B cell (primary cell): ENCODE results near the gene SH3GL1. TPM values are rescaled to one million over a fixed set of nuclear protein-coding genes. Genes with fewer than 3 reads are reported as not detected.

Experiments
- ATAC-seq: fragments of 200-7000 bp; cut with Tn5 transposase; one replicate; pipeline ENCODE4 v1.10.0; 2021; ENCODE audit warnings: low read depth, mild to moderate bottlenecking, moderate number of reproducible peaks, moderate library complexity
- CTCF ChIA-PET: fragments of 350-600 bp; sonication (Branson Sonifier 250); formaldehyde crosslinking; loops from one replicate; lab custom pipeline; 2021; ENCODE audit warnings: antibody characterized with exemption, inconsistent platforms; lab: Charles Lee
- POLR2A ChIA-PET: fragments of 350-600 bp; sonication (Branson Sonifier 250); formaldehyde crosslinking; loops from one replicate; lab custom pipeline; 2021; ENCODE audit warnings: antibody characterized with exemption; lab: Charles Lee
- DNase-seq: peaks from one replicate; pipeline ENCODE4 v3.0.0; 2013
- H2AFZ ChIP-seq: 2 replicates; pipeline ENCODE4 v1.6.1; 2012; ENCODE audit warnings: mild to moderate bottlenecking, low read depth, low read length; ENCODE audit not compliant: insufficient read depth, poor library complexity, severe bottlenecking
- H3K27ac ChIP-seq, 2 donors: 1 replicate in 1 of 2; 2 replicates in 1 of 2; pipeline ENCODE4 v1.5.1; 2012 to 2013; ENCODE audit warnings: low read length in 2 of 2, mild to moderate bottlenecking in 2 of 2, moderate library complexity in 1 of 2
- H3K27me3 ChIP-seq, 4 experiments: fragments of 200-600 bp in 1 of 4; sonication (generic) in 1 of 4; replicated peaks in 1 of 4; 1 replicate in 2 of 4; 2 replicates in 2 of 4; pipeline versions ENCODE4 v1.6.1 to v1.7.0; 2013 to 2016; ENCODE audit warnings: low read length in 3 of 4, mild to moderate bottlenecking in 2 of 4, mixed read lengths in 1 of 4, moderate library complexity in 1 of 4; ENCODE audit not compliant: insufficient read depth in 4 of 4, control insufficient read depth in 3 of 4; ENCODE audit errors: control extremely low read depth in 1 of 4
- H3K36me3 ChIP-seq, 2 experiments: replicated peaks in 1 of 2; 1 replicate in 1 of 2; 2 replicates in 1 of 2; pipeline versions ENCODE4 v1.6.1 to v1.7.1; 2013; ENCODE audit warnings: low read length in 1 of 2; ENCODE audit not compliant: insufficient read depth in 2 of 2, control insufficient read depth in 1 of 2; ENCODE audit errors: control extremely low read depth in 1 of 2, extremely low read depth in 1 of 2
- H3K4me1 ChIP-seq, 2 donors: fragments of 200-600 bp in 1 of 2; sonication (generic) in 1 of 2; 1 replicate in 1 of 2; 2 replicates in 1 of 2; pipeline versions ENCODE4 v1.5.1 to v1.6.1; 2013 to 2017; ENCODE audit warnings: low read length in 2 of 2; ENCODE audit not compliant: control insufficient read depth in 2 of 2, insufficient read depth in 2 of 2
- H3K4me2 ChIP-seq: replicated peaks from 2 replicates; pipeline ENCODE3; 2012; ENCODE audit warnings: mild to moderate bottlenecking, low read depth, low read length; ENCODE audit not compliant: poor library complexity, severe bottlenecking
- H3K4me3 ChIP-seq, 5 experiments: fragments of 200-600 bp in 1 of 5; sonication (generic) in 1 of 5; 1 replicate in 3 of 5; 2 replicates in 2 of 5; pipeline versions ENCODE4 v1.5.1 to v1.7.0; 2011 to 2016; ENCODE audit warnings: low read length in 4 of 5, mild to moderate bottlenecking in 4 of 5, low read depth in 2 of 5, control low read depth in 1 of 5, moderate library complexity in 1 of 5; ENCODE audit not compliant: insufficient read depth in 1 of 5; ENCODE audit errors: control extremely low read depth in 1 of 5, extremely low read depth in 1 of 5
- H3K79me2 ChIP-seq: fragments of 200-600 bp; sonication (generic); one replicate; pipeline ENCODE4 v1.6.0; 2016; ENCODE audit warnings: low read length; ENCODE audit not compliant: control insufficient read depth, insufficient read depth
- H3K9ac ChIP-seq: fragments of 200-600 bp; sonication (generic); 2 replicates; pipeline ENCODE4 v1.6.1; 2017; ENCODE audit warnings: mild to moderate bottlenecking, low read length, moderate library complexity
- H3K9me3 ChIP-seq, 3 donors: one replicate each; pipeline versions ENCODE4 v1.6.1 to v1.7.1; 2013; ENCODE audit warnings: low read length in 2 of 3; ENCODE audit not compliant: control insufficient read depth in 2 of 3, insufficient read depth in 1 of 3; ENCODE audit errors: control extremely low read depth in 1 of 3
- H4K20me1 ChIP-seq: 2 replicates; pipeline ENCODE4 v1.6.0; 2012; ENCODE audit warnings: mild to moderate bottlenecking, low read length; ENCODE audit not compliant: insufficient read depth, control insufficient read depth, poor library complexity, severe bottlenecking
- H3K27ac Mint-ChIP-seq: one replicate; pipeline ENCODE4 v1.8.0; 2021; ENCODE audit warnings: mixed read lengths
- H3K27me3 Mint-ChIP-seq: one replicate; pipeline ENCODE4 v1.8.0; 2021; ENCODE audit warnings: mixed read lengths
- H3K4me1 Mint-ChIP-seq: one replicate; pipeline ENCODE4 v1.8.0; 2021; ENCODE audit warnings: mixed read lengths
- H3K4me3 Mint-ChIP-seq: one replicate; pipeline ENCODE4 v1.8.0; 2021; ENCODE audit warnings: mixed read lengths
- H3K9me3 Mint-ChIP-seq: one replicate; pipeline ENCODE4 v1.8.0; 2022; ENCODE audit warnings: mixed read lengths; ENCODE audit not compliant: insufficient read depth
- CTCF ChIP-seq: fragments of 200-600 bp; IDR thresholded peaks from one replicate; pipeline ENCODE4 v1.8.0; 2022; ENCODE audit warnings: antibody characterized with exemption, mild to moderate bottlenecking
- EZH2 ChIP-seq: IDR thresholded peaks from 2 replicates; pipeline ENCODE4 v1.6.1; 2012; ENCODE audit warnings: borderline replicate concordance, low read depth, mild to moderate bottlenecking, moderate library complexity, low read length; ENCODE audit not compliant: insufficient read depth, poor library complexity, severe bottlenecking
- WGBS: methylation state at CpG from one replicate; pipeline ENCODE4 v1.1.5; 2013; ENCODE audit warnings: missing lambda C conversion rate; ENCODE audit not compliant: insufficient coverage; 5-methylcytosine and 5-hydroxymethylcytosine counted together
- intact Hi-C: fragments of 100-400 bp; cut with micrococcal nuclease; formaldehyde crosslinking; loops from one replicate; pipeline ENCODE4 v1.10.0; 2022
- polyA plus RNA-seq: library from polyadenylated mRNA; depleted of rRNA; stranded (reverse); fragments of >200 nt; gene quantifications from 2 replicates; pipeline ENCODE4 v1.2.3, GENCODE V29; 2012
- total RNA-seq, 2 donors: library from RNA; stranded (reverse); fragments of 120-200 nt in 1 of 2; gene quantifications; 1 replicate in 1 of 2; 2 replicates in 1 of 2; pipeline versions ENCODE4 v1.2.3 to v1.2.4, GENCODE V29; 2013 to 2022

SH3GL1 gene
- total and polyA plus RNA-seq, 2 donors (not counting 1 experiment from before 2014, with no cell fraction given), result 37.2 to 42.4 TPM

GRCh38 chr19:4396949-4397783, 3.2 kb downstream of the SH3GL1 start:
- WGBS, result 99% methylated on average over 12 of the region's 15 CpGs
- no peak overlapping the region for H3K27ac ChIP-seq
- no peaks in the 10 kb centered on the region for H3K9me3 ChIP-seq
- peak overlapping the region; percentile 4 for H3K27ac Mint-ChIP-seq
- DNase-seq (no peak), ATAC-seq (no peak)
- peaks cover 1 to 9% of the 10 kb centered on the region in 2 experiments for H3K36me3 ChIP-seq
- peaks cover 22 to 42% of the 10 kb centered on the region in 2 donors for H3K4me1 ChIP-seq
- peaks cover 61% of the 10 kb centered on the region for H3K4me1 Mint-ChIP-seq
- H3K9me3 Mint-ChIP-seq, result no peaks in the 10 kb centered on the region
- H3K4me3 Mint-ChIP-seq, result no peak overlapping the region
- H3K27me3 Mint-ChIP-seq, result no peaks in the 10 kb centered on the region
- TF ChIP-seq EZH2, result no peak
- TF ChIP-seq CTCF, result no peak
- peaks cover 73% of the 10 kb centered on the region for H4K20me1 ChIP-seq
- ChIA-PET POLR2A (no interaction called here), CTCF (interaction anchor here (1.0 to 1.2 kb wide), 2 partner anchors 27 to 34 kb away, joined by 3 to 4 read pairs; no protein-coding TSS in a partner anchor)
- no peak overlapping the region for H3K9ac ChIP-seq
- no peaks in the 10 kb centered on the region for H3K27me3 ChIP-seq
- H3K79me2 ChIP-seq, result peaks cover 86% of the 10 kb centered on the region
- no peak overlapping the region for H3K4me2 ChIP-seq
- H2AFZ ChIP-seq, result no peak overlapping the region
- no peak overlapping the region for H3K4me3 ChIP-seq
- intact Hi-C loops, result no loop called here
